Measurements from ENCODE around the gene SRGAP3.

SRGAP3 gene

DNA sequence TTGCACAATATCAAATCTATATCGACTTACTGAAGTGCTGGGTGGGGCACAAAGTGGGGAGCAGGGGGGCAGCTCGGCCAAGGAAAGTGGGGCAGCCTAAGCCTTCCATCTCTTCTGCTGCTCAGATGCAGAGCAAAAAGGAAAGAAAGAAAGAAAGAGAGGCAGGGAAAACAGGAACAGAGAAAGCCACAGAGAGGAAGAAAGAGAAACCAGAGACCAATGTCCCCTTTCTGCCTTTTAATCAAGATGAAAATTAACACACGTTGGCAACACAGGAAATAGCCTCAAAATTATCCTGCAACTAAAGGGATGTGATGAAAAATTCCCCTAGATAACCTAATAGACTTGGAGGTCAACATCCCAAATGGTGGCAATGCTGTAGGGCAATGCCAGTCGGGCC lies 214.0 kb downstream of the SRGAP3 start:
- TF ChIP-seq, protein P1, sequence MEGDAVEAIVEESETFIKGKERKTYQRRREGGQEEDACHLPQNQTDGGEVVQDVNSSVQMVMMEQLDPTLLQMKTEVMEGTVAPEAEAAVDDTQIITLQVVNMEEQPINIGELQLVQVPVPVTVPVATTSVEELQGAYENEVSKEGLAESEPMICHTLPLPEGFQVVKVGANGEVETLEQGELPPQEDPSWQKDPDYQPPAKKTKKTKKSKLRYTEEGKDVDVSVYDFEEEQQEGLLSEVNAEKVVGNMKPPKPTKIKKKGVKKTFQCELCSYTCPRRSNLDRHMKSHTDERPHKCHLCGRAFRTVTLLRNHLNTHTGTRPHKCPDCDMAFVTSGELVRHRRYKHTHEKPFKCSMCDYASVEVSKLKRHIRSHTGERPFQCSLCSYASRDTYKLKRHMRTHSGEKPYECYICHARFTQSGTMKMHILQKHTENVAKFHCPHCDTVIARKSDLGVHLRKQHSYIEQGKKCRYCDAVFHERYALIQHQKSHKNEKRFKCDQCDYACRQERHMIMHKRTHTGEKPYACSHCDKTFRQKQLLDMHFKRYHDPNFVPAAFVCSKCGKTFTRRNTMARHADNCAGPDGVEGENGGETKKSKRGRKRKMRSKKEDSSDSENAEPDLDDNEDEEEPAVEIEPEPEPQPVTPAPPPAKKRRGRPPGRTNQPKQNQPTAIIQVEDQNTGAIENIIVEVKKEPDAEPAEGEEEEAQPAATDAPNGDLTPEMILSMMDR (conservative IDR thresholded peaks at IDR 0.05), result no peak
- H3K27ac ChIP-seq, result no peak overlapping the region

DNA sequence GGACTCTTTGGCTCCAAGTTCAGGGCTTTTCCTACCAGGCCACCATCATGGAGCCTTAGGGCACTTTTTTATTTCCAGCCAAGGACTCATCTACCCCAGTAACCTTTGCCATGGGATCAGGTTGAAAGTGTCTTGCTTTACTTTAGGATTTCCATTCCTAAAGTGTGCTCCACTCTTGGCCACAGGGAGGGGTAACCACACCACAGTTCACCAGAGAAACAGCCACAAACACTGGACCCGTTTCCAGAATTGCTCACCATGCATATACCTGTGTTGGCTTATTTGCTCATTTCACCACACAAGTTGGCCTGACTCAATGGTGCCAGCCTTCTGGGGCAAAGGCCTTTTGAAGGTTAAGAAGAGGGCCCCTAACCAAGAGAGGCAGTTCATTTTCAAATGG lies 215.6 kb downstream of the SRGAP3 start:
- no peak overlapping the region for H3K27ac ChIP-seq
- TF ChIP-seq, protein P1 (conservative IDR thresholded peaks at IDR 0.05), result no peak

DNA sequence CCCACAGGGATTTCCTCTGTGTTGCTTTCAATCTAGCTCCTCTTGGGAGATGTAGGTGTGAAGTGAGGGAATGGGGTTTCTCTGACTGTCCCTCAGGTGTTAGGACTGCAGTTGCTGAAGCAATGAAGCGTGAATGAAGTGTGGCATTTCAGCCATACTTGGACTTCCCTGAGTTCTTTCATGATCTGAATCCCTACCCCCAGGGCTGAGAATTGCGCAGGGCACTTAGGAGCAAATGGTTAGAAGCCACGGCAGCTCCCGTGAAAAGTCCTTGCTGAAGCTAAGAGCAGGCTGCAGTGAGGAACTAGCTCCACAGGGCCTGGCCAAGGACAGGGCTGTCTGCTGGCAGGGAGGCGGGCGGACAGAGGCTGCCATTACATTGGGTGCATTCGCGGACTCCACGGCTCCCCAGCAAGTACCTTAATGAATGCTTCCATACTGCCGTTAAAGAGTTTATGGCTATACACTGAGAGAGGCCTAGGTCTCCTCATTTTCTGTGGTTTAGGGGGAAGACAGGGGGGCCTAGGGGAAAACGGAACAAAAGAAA lies 217.1 kb downstream of the SRGAP3 start:
- H3K27ac ChIP-seq, result no peak overlapping the region

DNA sequence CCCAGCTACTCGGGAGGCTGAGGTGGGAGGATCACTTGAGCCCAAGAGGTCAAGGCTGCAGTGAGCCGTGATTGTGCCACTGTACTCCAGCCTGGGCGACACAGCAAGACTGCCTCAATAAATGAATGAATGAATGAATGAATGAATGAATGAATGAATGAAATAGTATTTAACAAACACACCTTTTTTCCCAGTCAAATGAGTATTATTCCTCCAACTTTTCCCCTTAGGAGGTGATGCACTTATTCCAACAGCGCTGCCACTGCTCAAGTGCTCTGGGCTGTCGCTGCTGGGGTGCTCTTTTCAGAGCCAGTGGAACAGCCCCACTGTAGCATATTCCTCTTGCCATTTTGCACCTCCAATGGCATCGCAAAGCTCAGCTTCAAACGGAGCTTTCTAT lies 219.4 kb downstream of the SRGAP3 start:
- no peak overlapping the region for H3K27ac ChIP-seq
- TF ChIP-seq, protein P1 (conservative IDR thresholded peaks at IDR 0.05), result no peak

More for the DNA sequence above, 217.1 kb downstream of the SRGAP3 start:
- TF ChIP-seq, protein P1 (conservative IDR thresholded peaks at IDR 0.05), result no peak

DNA sequence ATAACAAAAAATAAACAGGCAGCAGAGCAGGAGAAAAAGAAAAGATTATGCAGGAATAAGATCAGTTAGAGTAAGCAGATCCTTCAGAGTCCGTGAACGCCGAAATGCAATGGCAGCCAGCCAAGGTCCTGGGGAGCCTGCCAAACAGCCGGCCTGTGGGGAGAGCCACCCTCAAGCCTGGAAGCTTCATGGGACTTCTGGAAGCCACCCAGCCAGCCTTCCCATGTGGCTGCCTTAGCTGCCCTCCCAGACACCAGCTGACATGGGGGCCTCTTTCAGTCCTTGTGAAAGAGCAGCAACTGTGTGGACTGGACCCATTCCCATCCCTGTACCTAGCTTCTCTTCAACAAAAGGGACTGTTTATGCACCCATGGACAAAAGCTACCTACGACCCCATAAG lies 221.3 kb downstream of the SRGAP3 start:
- peak overlapping the region; percentile 57 for H3K27ac ChIP-seq
- TF ChIP-seq, protein P1 (conservative IDR thresholded peaks at IDR 0.05), result no peak

DNA sequence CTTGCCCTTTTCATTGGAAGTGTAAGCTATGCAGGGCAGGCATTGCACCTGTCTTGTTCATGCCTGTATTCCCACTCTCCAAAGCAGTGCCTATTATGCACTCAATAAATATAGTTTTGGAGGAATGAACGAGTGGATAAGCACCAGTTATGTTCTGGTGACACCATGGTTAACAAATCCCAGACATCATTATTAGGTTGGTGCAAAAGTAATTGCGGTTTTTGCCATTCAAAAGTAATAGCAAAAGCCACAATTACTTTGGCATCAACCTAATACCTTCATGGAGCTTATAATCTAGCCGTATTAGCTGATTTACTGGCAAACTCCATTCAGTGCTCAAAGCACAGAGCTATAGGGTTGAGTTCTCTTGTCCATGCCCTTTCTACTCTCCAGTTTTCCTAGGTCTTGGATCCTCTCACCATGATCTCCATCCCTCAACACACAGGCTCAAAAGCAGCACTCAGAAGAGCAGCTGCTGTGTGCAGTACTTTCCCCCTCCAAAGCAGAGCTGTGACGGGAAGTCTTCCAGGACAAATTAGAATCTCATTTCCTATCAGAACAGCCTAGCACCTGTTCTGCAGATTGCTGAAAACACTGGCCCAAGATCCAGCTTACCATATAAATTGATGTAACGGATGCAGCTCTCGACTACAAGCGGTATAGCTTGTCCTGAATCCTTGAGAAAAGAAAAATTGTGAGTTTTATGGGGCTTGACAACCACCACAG lies 223.0 kb downstream of the SRGAP3 start:
- no peak overlapping the region for H3K27ac ChIP-seq
- TF ChIP-seq, protein P1 (conservative IDR thresholded peaks at IDR 0.05), result no peak

DNA sequence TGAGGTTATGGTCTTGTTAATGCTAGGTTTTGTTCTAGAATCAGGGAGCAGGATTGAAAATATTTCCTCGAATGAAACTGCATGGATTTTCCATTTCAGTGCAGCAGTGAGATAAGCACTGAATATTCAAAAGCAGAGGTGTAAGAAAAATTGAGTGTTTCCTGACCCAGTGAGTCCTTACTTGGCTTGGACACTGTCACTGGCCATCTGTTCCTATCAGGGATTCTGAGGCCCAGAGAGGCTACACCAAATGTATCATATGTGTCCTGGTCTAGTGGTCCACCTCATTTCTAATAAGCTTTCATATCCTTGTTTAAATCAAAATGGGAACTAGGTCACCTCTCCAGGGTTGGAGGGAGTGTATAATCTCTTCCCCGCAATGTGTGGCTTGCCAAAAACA lies 225.1 kb downstream of the SRGAP3 start:
- H3K27ac ChIP-seq, result no peak overlapping the region
- TF ChIP-seq, protein P1 (conservative IDR thresholded peaks at IDR 0.05), result no peak

Data from VCaP (cell line).